ENCODE data around the gene CD84.
"Not testable (repeated sequence)": the region's sequence is repeated elsewhere in the genome, so short reads cannot be mapped to it uniquely, and the experiment has no call there.

The CD84 gene

GRCh38 chr1:160575112-160575664 lies 4.1 kb downstream of the CD84 start:
- DNase-seq (ENCODE audit: low read depth in 2 of 2, low spot score in 1 of 2): no peak

- DNase-seq (ENCODE audit: low read depth in 2 of 2, low spot score in 1 of 2): no peak
These were observed 8.5 kb downstream of the CD84 start for GRCh38 chr1:160570840-160571239.

- DNase-seq (ENCODE audit: low read depth in 2 of 2, low spot score in 1 of 2): no peak
These were observed 9.5 kb downstream of the CD84 start for GRCh38 chr1:160569806-160570205.

- peak; percentile 20 to 70 for DNase-seq (ENCODE audit: low read depth in 2 of 2, low spot score in 1 of 2)
These were observed 11.2 kb downstream of the CD84 start for GRCh38 chr1:160567858-160568682.

GRCh38 chr1:160567341-160567740 lies 12.0 kb downstream of the CD84 start:
- DNase-seq (ENCODE audit: low read depth in 2 of 2, low spot score in 1 of 2): no peak

- DNase-seq (ENCODE audit: low read depth in 2 of 2, low spot score in 1 of 2): no peak
These were observed 13.7 kb downstream of the CD84 start for GRCh38 chr1:160565564-160565963.

- DNase-seq (ENCODE audit: low read depth in 2 of 2, low spot score in 1 of 2): not testable (repeated sequence)
These were observed 16.1 kb downstream of the CD84 start for GRCh38 chr1:160563230-160563629.

GRCh38 chr1:160562745-160563144 lies 16.6 kb downstream of the CD84 start:
- DNase-seq (ENCODE audit: low read depth in 2 of 2, low spot score in 1 of 2): not testable (repeated sequence)

GRCh38 chr1:160560806-160561205 lies 18.5 kb downstream of the CD84 start:
- DNase-seq (ENCODE audit: low read depth in 2 of 2, low spot score in 1 of 2): no peak

GRCh38 chr1:160560045-160560705 lies 19.1 kb downstream of the CD84 start:
- DNase-seq (ENCODE audit: low read depth in 2 of 2, low spot score in 1 of 2): no peak

GRCh38 chr1:160559437-160559836 lies 19.9 kb downstream of the CD84 start:
- DNase-seq (ENCODE audit: low read depth in 2 of 2, low spot score in 1 of 2): not testable (repeated sequence)

- no peak for DNase-seq (ENCODE audit: low read depth in 2 of 2, low spot score in 1 of 2)
These were observed 20.5 kb downstream of the CD84 start for GRCh38 chr1:160558660-160559380.

GRCh38 chr1:160553778-160554177 lies 25.5 kb downstream of the CD84 start:
- no peak for DNase-seq (ENCODE audit: low read depth in 2 of 2, low spot score in 1 of 2)

GRCh38 chr1:160552425-160552824 lies 26.9 kb downstream of the CD84 start:
- DNase-seq (ENCODE audit: low read depth in 2 of 2, low spot score in 1 of 2): no peak

GRCh38 chr1:160550572-160551034 lies 28.7 kb downstream of the CD84 start:
- DNase-seq (ENCODE audit: low read depth in 2 of 2, low spot score in 1 of 2): peak; percentile 34 to 50

GRCh38 chr1:160549665-160550006 lies 29.7 kb downstream of the CD84 start:
- no peak for DNase-seq (ENCODE audit: low read depth in 2 of 2, low spot score in 1 of 2)

GRCh38 chr1:160548960-160549664 lies 30.2 kb downstream of the CD84 start:
- DNase-seq (ENCODE audit: low read depth in 2 of 2, low spot score in 1 of 2): no peak

- no peak for DNase-seq (ENCODE audit: low read depth in 2 of 2, low spot score in 1 of 2)
These were observed 31.1 kb downstream of the CD84 start for GRCh38 chr1:160548183-160548582.

- DNase-seq (ENCODE audit: low read depth in 2 of 2, low spot score in 1 of 2): no peak
These were observed 31.9 kb downstream of the CD84 start for GRCh38 chr1:160547422-160547821.

- DNase-seq (ENCODE audit: low read depth in 2 of 2, low spot score in 1 of 2): no peak
These were observed 32.4 kb downstream of the CD84 start for GRCh38 chr1:160546942-160547341.

- DNase-seq (ENCODE audit: low read depth in 2 of 2, low spot score in 1 of 2): no peak
These were observed 34.6 kb downstream of the CD84 start for GRCh38 chr1:160544647-160545046.
